IMR-90 (cell line): ENCODE results near the gene ACVR2B. TPM values are rescaled to one million over a fixed set of nuclear protein-coding genes. Genes with fewer than 3 reads are reported as not detected.

ENCODE experiments used
- ATAC-seq: fragments of 200-7000 bp; cut with Tn5 transposase; 2 replicates; pipeline ENCODE4 v1.9.1; 2020; ENCODE audit warnings: low read depth, mild to moderate bottlenecking, moderate library complexity
- BruUV-seq: library from RNA; stranded (reverse); fragments of 400-500 nt; replicated peaks from 2 replicates; lab custom pipeline; 2021; lab: Mats Ljungman, UMichigan
- CTCF ChIA-PET: fragments of 300-600 bp; formaldehyde crosslinking; extraction: SDS; loops from one replicate; lab custom pipeline; 2021; ENCODE audit warnings: antibody characterized with exemption; lab: Yijun Ruan, JAX
- POLR2A ChIA-PET: fragments of 300-600 bp; sonication (Branson Sonifier 250); formaldehyde crosslinking; loops from one replicate; lab custom pipeline; 2022; ENCODE audit warnings: antibody characterized with exemption; ENCODE audit not compliant: unreplicated experiment; lab: Charles Lee
- DNase-seq: peaks from one replicate; pipeline ENCODE4 v3.0.0; 2013
- H2AFZ ChIP-seq: replicated peaks from 2 replicates; pipeline ENCODE3; 2013; ENCODE audit warnings: low read length, mild to moderate bottlenecking; ENCODE audit not compliant: poor library complexity
- H2AK5ac ChIP-seq: 2 replicates; pipeline ENCODE4 v1.6.1; 2013; ENCODE audit warnings: low read depth, low read length, inconsistent platforms
- H2AK9ac ChIP-seq: replicated peaks from 2 replicates; pipeline ENCODE3; 2013; ENCODE audit warnings: mild to moderate bottlenecking, low read depth, low read length, moderate library complexity; ENCODE audit not compliant: poor library complexity
- H2BK120ac ChIP-seq: 2 replicates; pipeline ENCODE4 v1.6.1; 2013; ENCODE audit warnings: low read depth, low read length, inconsistent platforms
- H2BK15ac ChIP-seq: 3 replicates; pipeline ENCODE4 v1.6.1; 2013; ENCODE audit warnings: low read depth, low read length, inconsistent platforms
- H2BK20ac ChIP-seq: 2 replicates; pipeline ENCODE4 v1.6.1; 2013; ENCODE audit warnings: low read depth, mild to moderate bottlenecking, inconsistent platforms, low read length, moderate library complexity
- H2BK5ac ChIP-seq: 2 replicates; pipeline ENCODE4 v1.6.1; 2013; ENCODE audit warnings: mild to moderate bottlenecking, low read depth, low read length, inconsistent platforms; ENCODE audit not compliant: poor library complexity, severe bottlenecking
- H3K14ac ChIP-seq: replicated peaks from 2 replicates; pipeline ENCODE4 v1.6.1; 2013; ENCODE audit warnings: low read depth, low read length, inconsistent platforms
- H3K18ac ChIP-seq: 2 replicates; pipeline ENCODE4 v1.6.1; 2013; ENCODE audit warnings: low read depth, low read length, control low read depth
- H3K23ac ChIP-seq: 2 replicates; pipeline ENCODE4 v1.6.1; 2013; ENCODE audit warnings: low read depth, low read length, inconsistent platforms
- H3K27ac ChIP-seq: 2 replicates; pipeline ENCODE4 v1.5.1; 2013; ENCODE audit warnings: mild to moderate bottlenecking, control low read depth, low read length; ENCODE audit not compliant: insufficient read depth
- H3K27me3 ChIP-seq: 2 replicates; pipeline ENCODE4 v1.6.1; 2013; ENCODE audit warnings: low read length; ENCODE audit not compliant: control insufficient read depth, insufficient read depth
- H3K36me3 ChIP-seq: 2 replicates; pipeline ENCODE4 v1.6.1; 2013; ENCODE audit warnings: low read length, mixed read lengths; ENCODE audit not compliant: control insufficient read depth, insufficient read depth
- H3K4ac ChIP-seq: 2 replicates; pipeline ENCODE4 v1.6.1; 2013; ENCODE audit warnings: low read depth, low read length, inconsistent platforms
- H3K4me1 ChIP-seq: 2 replicates; pipeline ENCODE4 v1.6.1; 2013; ENCODE audit warnings: low read length, mixed read lengths; ENCODE audit not compliant: control insufficient read depth, insufficient read depth
- H3K4me2 ChIP-seq: 2 replicates; pipeline ENCODE4 v1.6.1; 2013; ENCODE audit warnings: low read depth, mild to moderate bottlenecking, control low read depth, low read length, moderate library complexity
- H3K4me3 ChIP-seq: 2 replicates; pipeline ENCODE4 v1.5.1; 2013; ENCODE audit warnings: low read depth, mild to moderate bottlenecking, control low read depth, low read length, moderate library complexity; ENCODE audit not compliant: insufficient read depth
- H3K56ac ChIP-seq: 2 replicates; pipeline ENCODE4 v1.6.1; 2013; ENCODE audit warnings: low read length, inconsistent platforms; ENCODE audit not compliant: insufficient read depth; ENCODE audit errors: extremely low read depth
- H3K79me1 ChIP-seq, 2 experiments: 2 replicates each; pipeline ENCODE4 v1.6.1; 2013; ENCODE audit warnings: low read length in 2 of 2, inconsistent platforms in 1 of 2, low read depth in 1 of 2
- H3K9ac ChIP-seq: 2 replicates; pipeline ENCODE4 v1.6.1; 2013; ENCODE audit warnings: low read depth, low read length, control low read depth
- H3K9me1 ChIP-seq: 2 replicates; pipeline ENCODE4 v1.6.1; 2013; ENCODE audit warnings: low read length, inconsistent platforms; ENCODE audit not compliant: insufficient read depth
- H3K9me3 ChIP-seq: 2 replicates; pipeline ENCODE4 v1.6.1; 2013; ENCODE audit warnings: low read length; ENCODE audit not compliant: control insufficient read depth, insufficient read depth
- H4K20me1 ChIP-seq: 2 replicates; pipeline ENCODE4 v1.6.1; 2013; ENCODE audit warnings: low read length, inconsistent platforms; ENCODE audit not compliant: insufficient read depth
- H4K5ac ChIP-seq: 2 replicates; pipeline ENCODE4 v1.6.1; 2013; ENCODE audit warnings: mild to moderate bottlenecking, low read depth, low read length, control low read depth
- H4K8ac ChIP-seq, 2 experiments: 2 replicates each; pipeline ENCODE4 v1.6.1; 2013; ENCODE audit warnings: low read depth in 2 of 2, low read length in 2 of 2, control low read depth in 1 of 2, inconsistent platforms in 1 of 2
- H4K91ac ChIP-seq: 2 replicates; pipeline ENCODE4 v1.6.1; 2013; ENCODE audit warnings: low read depth, low read length, inconsistent platforms; ENCODE audit not compliant: insufficient read depth
- CHD1 ChIP-seq: IDR thresholded peaks from 2 replicates; pipeline ENCODE4 v1.6.1; 2012; ENCODE audit warnings: low read depth, low read length, improper control_type of control experiment
- WGBS, 2 experiments: methylation state at CpG; one replicate each; pipeline versions ENCODE4 v1.1.5 to v1.1.7; 2013; ENCODE audit warnings: missing lambda C conversion rate in 2 of 2; ENCODE audit not compliant: insufficient read length in 1 of 2; ENCODE audit errors: extremely low coverage in 2 of 2; 5-methylcytosine and 5-hydroxymethylcytosine counted together
- dilution Hi-C: fragments of 300-500 bp; cut with HindIII; formaldehyde crosslinking; loops from one replicate; pipeline ENCODE4 v1.14.3; 2018; ENCODE audit warnings: low sequenced_read_pairs; ENCODE audit not compliant: unreplicated experiment
- in situ Hi-C: fragments of 300-500 bp; cut with MboI; formaldehyde crosslinking; loops from 3 replicates; pipeline ENCODE4 v1.14.3; 2019; ENCODE audit warnings: low sequenced_read_pairs, inconsistent platforms, mixed read lengths
- intact Hi-C: fragments of 100-400 bp; cut with micrococcal nuclease; formaldehyde crosslinking; loops from 2 replicates; pipeline ENCODE4 v1.10.0; 2022
- polyA plus RNA-seq, 3 experiments: library from polyadenylated mRNA; depleted of rRNA; stranded (reverse); fragments of >200 nt; gene quantifications; 2 replicates each; pipeline ENCODE4 v1.2.3, GENCODE V29; 2012; ENCODE audit warnings: low replicate concordance in 1 of 3
- total RNA-seq: library from RNA; depleted of rRNA; stranded (reverse); fragments of >200 nt; gene quantifications from 2 replicates; pipeline ENCODE4 v1.2.3, GENCODE V29; 2012

ACVR2B gene
- total and polyA plus RNA-seq, 2 of the 4 experiments (the other 2 are of a cell fraction): 0.60 to 1.3 TPM

GRCh38 chr3:38534180-38534579, 80.5 kb downstream of the ACVR2B start:
- CTCF ChIA-PET: no interaction called here
- H3K27ac ChIP-seq: no peak overlapping the region

More at GRCh38 chr3:38534180-38534579, 80.5 kb downstream of the ACVR2B start:
- H3K79me1 ChIP-seq: no peaks in the 10 kb centered on the region; a peak in 1 of 4 replicates
- no peak overlapping the region for H4K8ac ChIP-seq
- no peak overlapping the region for H3K4me3 ChIP-seq
- ATAC-seq (no peak), DNase-seq (no peak)
- H3K4me2 ChIP-seq: no peak overlapping the region
- no peak overlapping the region for H2BK120ac ChIP-seq
- POLR2A ChIA-PET: no interaction called here
- in situ Hi-C loops: no loop called here
- H3K4me1 ChIP-seq: 0 out of 2 replicates have a peak, but pooled peaks cover 2% of the 10 kb centered on the region
- peaks cover 2% of the 10 kb centered on the region for H3K36me3 ChIP-seq
- H4K91ac ChIP-seq: no peak overlapping the region
- no peak overlapping the region for H2AK5ac ChIP-seq
- no peak overlapping the region for H2AFZ ChIP-seq
- no peak overlapping the region for H3K56ac ChIP-seq
- H3K18ac ChIP-seq: no peak overlapping the region
- no peak overlapping the region for H3K4ac ChIP-seq
- WGBS, 2 experiments: no CpG with 5 or more reads among the region's 2 CpGs
- no peak overlapping the region for H2BK5ac ChIP-seq
- dilution Hi-C loops: no loop called here
- no TSS peak for BruUV-seq
- peaks cover 7% of the 10 kb centered on the region; the same call in 1 of the 2 replicates for H3K9me1 ChIP-seq
- no peaks in the 10 kb centered on the region for H4K20me1 ChIP-seq
- intact Hi-C loops: no loop called here
- H3K9me3 ChIP-seq: no peaks in the 10 kb centered on the region
- H3K14ac ChIP-seq: no peak overlapping the region
- no peak overlapping the region for H3K23ac ChIP-seq
- no peak overlapping the region for H2BK15ac ChIP-seq
- no peak overlapping the region for H3K9ac ChIP-seq
- no peak overlapping the region for H2BK20ac ChIP-seq
- no peak for TF ChIP-seq CHD1
- no peak overlapping the region for H4K5ac ChIP-seq
- no peaks in the 10 kb centered on the region for H3K27me3 ChIP-seq
- H2AK9ac ChIP-seq: no peak overlapping the region
